Brain microvascular endothelial cell (primary cell): Measurements from ENCODE around the gene PHGDH.

Experiments
- DNase-seq: peaks from one replicate; pipeline ENCODE4 v3.0.0-alpha.2; 2020
- H3K27ac ChIP-seq: fragments of 250-450 bp; sonication (Bioruptor Pico); 2 replicates; pipeline ENCODE4 v1.5.1; 2020; ENCODE audit warnings: mild to moderate bottlenecking, moderate library complexity
- H3K27me3 ChIP-seq: fragments of 250-450 bp; sonication (Bioruptor Pico); replicated peaks from 2 replicates; pipeline ENCODE4 v1.5.1; 2020; ENCODE audit warnings: mild to moderate bottlenecking
- H3K36me3 ChIP-seq: fragments of 250-450 bp; sonication (Bioruptor Pico); replicated peaks from 2 replicates; pipeline ENCODE4 v1.5.1; 2020; ENCODE audit warnings: mild to moderate bottlenecking
- H3K4me3 ChIP-seq: 2 replicates; pipeline ENCODE4 v1.5.1; 2011; ENCODE audit warnings: low read depth, mild to moderate bottlenecking, control low read depth, low read length, moderate library complexity
- CTCF ChIP-seq: IDR thresholded peaks from 2 replicates; pipeline ENCODE4 v1.5.1; 2011; ENCODE audit warnings: low read depth, mild to moderate bottlenecking, moderate library complexity, low read length, control low read depth, inconsistent platforms; ENCODE audit errors: missing control alignments
- in situ Hi-C: cut with HindIII; loops from 2 replicates; pipeline ENCODE4 v1.10.0; 2017; ENCODE audit warnings: low sequenced_read_pairs, low pct_ligation_motif_present

PHGDH gene

GRCh38 chr1:119743776-119744597, 32.3 kb downstream of the PHGDH start:
- TF ChIP-seq CTCF = peak; percentile 93
- peak; percentile 40 for DNase-seq
- Histone ChIP-seq H3K36me3 (peaks cover 4% of the 10 kb centered on the region), H3K27me3 (no peaks in the 10 kb centered on the region), H3K4me3 (no peak overlapping the region), H3K27ac (no peak overlapping the region)
- in situ Hi-C loops = no loop called here

GRCh38 chr1:119744598-119744942, 32.8 kb downstream of the PHGDH start:
- no peak for TF ChIP-seq CTCF
- Histone ChIP-seq H3K27me3 (no peaks in the 10 kb centered on the region), H3K27ac (no peak overlapping the region), H3K36me3 (peaks cover 4% of the 10 kb centered on the region), H3K4me3 (no peak overlapping the region)
- in situ Hi-C loops = no loop called here
- DNase-seq = no peak

GRCh38 chr1:119745034-119745433, 33.3 kb downstream of the PHGDH start:
- H3K27me3 ChIP-seq = no peaks in the 10 kb centered on the region
- no peak for TF ChIP-seq CTCF

GRCh38 chr1:119747451-119747850, 35.7 kb downstream of the PHGDH start:
- no peak for TF ChIP-seq CTCF
- Histone ChIP-seq H3K27ac (no peak overlapping the region), H3K36me3 (peaks cover 4% of the 10 kb centered on the region), H3K4me3 (no peak overlapping the region), H3K27me3 (peaks cover 2% of the 10 kb centered on the region)
- in situ Hi-C loops = no loop called here
- no peak for DNase-seq

More at GRCh38 chr1:119745034-119745433, 33.3 kb downstream of the PHGDH start:
- DNase-seq = no peak
- no peak overlapping the region for H3K4me3 ChIP-seq
- H3K27ac ChIP-seq = no peak overlapping the region
- in situ Hi-C loops = no loop called here
- H3K36me3 ChIP-seq = peaks cover 4% of the 10 kb centered on the region

GRCh38 chr1:119748040-119748439, 36.3 kb downstream of the PHGDH start:
- no peak for TF ChIP-seq CTCF
- Histone ChIP-seq H3K27me3 (peaks cover 2% of the 10 kb centered on the region), H3K36me3 (peaks cover 4% of the 10 kb centered on the region), H3K4me3 (no peak overlapping the region), H3K27ac (no peak overlapping the region)
- DNase-seq = no peak
- in situ Hi-C loops = no loop called here

GRCh38 chr1:119752592-119752991, 40.9 kb downstream of the PHGDH start:
- in situ Hi-C loops = no loop called here
- no peaks in the 10 kb centered on the region for H3K36me3 ChIP-seq
- TF ChIP-seq CTCF = no peak
- DNase-seq = no peak
- H3K27me3 ChIP-seq = peaks cover 2% of the 10 kb centered on the region
- no peak overlapping the region for H3K4me3 ChIP-seq
- H3K27ac ChIP-seq = no peak overlapping the region
